GM19452 (cell line): Measurements from ENCODE around the gene ALDH1L1.

Experiments
- ATAC-seq: cut with Tn5 transposase; IDR thresholded peaks from one replicate; pipeline ENCODE4 v1.9.1; 2021; ENCODE audit not compliant: unreplicated experiment

The ALDH1L1 gene

DNA sequence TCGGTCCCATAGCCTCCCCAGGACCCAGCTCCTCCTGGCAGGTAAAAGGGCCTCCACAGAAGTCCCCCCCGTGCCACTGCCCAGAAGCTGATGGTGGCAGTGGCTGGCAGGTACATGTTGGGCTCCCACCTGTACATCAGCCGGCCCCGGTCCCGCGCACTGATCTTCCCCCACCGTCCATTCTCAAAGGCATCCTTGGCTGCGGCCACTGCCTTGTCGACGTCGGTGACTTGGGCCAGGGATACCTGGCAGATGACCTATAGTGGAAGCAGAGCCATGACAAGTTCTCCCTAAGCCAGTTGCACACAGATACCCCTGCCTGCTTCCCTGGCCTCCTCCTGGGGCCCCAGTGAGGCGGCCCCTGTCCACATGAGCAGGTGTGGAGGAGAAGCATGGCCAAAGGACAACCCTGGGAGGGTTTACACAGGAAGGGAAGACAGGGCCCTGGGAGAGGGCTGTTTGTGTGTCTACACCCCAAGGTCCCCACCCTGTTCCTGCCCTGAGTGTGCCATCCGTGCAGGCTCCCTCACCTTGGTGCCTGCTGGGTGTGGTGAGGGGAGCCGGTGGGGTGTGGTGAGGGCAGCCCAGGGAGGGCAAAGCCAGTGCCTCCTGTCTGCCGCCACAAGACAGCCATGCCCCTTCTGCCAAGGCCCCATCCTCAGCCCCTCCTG lies 44.8 kb downstream of the ALDH1L1 start:
- no peak for ATAC-seq

DNA sequence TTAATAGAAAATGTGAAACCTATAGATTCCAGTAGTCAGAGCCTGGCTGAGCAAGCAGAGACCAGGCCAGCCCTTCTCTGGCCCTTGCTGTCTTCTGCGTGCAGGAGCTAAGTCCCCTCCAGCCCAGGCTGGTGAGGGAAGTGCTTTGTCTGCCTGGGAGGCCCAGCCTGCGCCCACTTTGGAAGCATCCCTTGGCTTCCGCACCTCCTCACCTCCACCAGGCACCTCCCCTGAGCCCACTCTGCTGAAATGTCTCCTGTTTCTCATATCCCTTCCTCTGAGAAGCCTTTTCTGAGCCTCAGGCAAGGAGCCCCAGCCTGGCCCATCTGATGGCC lies 45.3 kb downstream of the ALDH1L1 start:
- ATAC-seq, result no peak

DNA sequence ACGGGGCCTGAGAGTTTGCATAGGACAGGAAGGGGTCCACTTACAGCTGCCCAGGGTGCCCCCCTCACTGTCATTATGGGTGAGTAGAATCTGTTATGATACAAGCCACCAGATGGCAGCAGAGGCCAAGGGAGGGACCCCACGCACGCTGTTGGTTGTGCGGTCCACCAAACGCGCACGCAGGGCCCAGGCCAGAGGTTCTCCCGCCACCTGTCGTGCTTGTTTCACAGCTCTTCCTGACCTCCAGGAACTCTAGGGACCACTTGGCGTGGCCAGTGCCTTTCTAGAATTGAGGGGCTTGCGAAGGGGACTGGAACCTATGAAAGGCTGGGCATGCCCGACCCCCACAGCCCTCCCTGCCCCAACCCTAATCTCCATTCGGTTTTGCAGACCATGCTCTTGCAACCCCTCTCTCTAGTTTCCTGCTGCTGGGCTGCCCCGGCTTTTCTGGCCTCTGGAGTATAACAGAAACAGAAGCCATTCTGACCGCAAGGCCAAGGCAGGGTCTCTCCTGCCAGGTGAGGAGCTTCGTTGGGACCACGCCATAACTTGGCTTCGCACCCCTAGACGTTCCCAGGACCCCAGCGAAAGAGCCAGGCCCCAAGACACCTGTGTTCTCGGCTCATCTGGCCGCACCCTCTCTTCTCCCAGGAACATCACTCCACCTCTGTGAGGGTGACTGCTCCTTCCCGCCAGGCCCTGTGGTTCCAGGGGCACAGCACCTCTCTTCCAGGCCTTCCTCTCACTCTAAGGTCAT lies 46.0 kb downstream of the ALDH1L1 start:
- ATAC-seq, result no peak

DNA sequence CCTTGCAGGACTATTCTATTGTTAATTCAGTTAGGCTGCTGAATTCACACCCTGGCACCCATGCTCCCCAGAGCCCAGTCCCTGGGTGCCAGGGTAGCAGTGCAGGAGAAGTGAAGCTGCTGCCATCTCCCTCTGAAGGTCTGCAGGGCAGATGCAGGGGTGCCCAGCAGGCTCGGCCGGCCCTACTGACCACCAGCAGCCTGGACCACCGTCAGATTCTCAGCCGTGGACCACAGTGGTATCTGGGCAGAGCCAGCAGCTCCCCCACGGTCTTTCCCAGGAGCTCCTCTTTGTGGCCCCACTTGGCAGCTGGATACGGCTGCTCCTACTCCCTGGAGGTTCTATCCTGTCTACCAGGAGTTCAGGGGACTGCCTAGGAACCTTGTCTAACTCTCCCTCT lies 46.8 kb downstream of the ALDH1L1 start:
- ATAC-seq, result no peak

DNA sequence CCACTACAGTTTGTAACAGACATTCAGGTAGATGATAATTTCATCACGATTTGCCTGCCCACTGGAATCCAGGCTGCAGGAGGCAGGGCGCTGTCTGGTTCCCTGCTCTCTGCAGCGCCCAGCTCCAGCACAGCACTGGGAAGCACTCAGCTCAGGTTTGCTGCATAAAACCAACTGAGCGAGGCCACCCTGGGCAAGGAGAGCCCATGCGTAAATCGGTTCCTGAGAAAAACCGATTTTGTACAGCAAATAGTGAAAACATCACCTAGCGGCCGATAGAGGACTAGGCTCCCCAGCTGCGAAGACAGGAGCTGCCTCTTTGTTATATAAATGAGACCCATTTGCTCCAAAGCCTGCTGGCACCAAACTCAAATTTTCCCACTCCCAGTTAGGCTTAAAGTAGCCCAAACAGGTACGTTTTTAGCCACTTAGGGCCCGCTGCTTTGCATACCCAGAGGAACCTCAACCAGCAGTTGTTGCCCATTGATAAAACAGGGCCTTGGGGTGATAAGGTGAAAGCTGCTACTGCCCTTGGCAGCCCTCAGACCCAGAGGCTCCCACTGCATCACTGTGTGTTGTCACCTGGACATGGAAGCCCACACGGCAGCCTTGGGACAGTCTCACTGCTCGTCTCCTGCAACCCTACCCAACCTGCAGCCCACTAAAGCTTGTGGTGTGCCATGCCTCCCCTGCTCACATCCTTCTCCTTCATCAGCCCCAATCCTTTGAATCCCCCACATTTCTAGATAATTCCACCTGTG lies 47.5 kb downstream of the ALDH1L1 start:
- no peak for ATAC-seq

DNA sequence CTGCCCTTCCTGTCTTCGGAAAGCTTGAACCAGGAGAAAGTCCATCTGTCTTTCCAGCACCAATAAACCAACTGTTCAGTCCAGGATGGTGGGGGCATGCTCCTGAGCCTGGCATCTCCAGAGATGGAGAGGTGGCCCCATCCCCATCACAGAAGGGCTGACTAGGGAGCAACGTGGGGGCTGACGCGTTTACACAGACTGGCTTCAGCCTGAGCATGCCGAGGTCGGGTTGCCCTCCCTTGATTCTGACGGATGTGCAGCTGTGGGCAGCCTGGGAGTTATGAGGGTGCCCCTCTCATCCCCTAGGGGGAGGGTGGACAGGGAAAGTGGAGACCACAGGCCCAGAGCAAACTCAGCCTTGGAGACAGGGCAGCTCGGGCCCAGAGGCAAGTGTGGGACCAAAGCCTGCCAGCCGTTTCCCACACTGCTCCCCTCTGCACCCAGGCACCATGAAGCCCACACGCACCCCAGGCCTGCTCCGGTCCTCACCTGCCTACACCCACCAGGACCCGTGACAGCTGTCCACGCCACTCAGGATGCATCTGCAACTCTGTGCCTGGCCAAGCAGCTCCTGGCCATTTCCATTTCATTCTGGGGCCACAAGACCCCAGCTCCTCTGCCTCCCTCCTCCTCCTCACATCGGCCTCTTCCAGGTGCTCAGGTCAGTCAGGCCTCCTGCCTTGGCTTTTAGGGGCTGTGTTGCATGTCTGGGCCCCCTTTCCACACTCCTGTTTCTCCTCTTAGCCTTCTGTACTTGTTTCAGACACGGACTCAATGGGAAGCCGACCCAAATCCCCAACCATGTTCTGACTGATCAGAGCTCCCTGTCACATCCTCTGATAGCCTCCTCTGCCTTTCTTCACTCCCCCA lies 48.3 kb downstream of the ALDH1L1 start:
- ATAC-seq, result no peak

DNA sequence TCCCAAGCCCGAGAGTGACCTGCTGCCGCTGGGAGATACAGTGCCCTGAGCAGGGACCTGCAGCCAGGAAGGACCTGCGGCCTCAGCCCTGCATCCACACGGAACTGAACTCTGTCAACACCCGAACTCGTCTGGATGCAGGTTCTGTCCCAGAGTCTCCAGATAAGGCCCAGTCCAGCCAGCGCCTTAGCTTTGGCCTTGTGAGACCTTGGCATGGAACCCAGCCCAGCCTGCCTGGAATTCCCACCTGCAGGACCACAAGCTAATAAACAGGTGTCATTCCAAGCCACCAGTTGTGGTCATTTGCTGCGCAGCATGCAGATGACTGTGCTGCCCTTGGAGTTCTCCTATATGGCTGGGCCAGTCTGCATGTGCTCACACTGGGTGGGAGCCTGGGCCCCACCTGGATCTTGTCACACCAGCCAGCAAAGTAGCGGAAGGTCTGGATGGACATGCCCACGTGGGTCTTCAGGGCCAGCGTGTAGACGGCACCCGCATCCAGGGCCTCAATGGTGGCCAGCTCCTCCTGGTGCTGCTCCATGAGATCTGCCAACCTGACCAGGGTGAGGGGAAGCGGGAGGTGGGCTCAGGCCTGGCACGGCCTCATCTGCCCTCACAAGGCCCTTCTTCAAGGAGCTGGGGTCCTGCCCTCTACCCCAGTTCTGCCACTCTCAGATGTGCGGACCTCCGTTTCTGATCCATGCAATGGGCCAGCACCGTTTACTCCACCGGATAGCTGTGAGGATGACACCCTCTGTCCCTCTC lies 49.2 kb downstream of the ALDH1L1 start:
- ATAC-seq, result no peak

DNA sequence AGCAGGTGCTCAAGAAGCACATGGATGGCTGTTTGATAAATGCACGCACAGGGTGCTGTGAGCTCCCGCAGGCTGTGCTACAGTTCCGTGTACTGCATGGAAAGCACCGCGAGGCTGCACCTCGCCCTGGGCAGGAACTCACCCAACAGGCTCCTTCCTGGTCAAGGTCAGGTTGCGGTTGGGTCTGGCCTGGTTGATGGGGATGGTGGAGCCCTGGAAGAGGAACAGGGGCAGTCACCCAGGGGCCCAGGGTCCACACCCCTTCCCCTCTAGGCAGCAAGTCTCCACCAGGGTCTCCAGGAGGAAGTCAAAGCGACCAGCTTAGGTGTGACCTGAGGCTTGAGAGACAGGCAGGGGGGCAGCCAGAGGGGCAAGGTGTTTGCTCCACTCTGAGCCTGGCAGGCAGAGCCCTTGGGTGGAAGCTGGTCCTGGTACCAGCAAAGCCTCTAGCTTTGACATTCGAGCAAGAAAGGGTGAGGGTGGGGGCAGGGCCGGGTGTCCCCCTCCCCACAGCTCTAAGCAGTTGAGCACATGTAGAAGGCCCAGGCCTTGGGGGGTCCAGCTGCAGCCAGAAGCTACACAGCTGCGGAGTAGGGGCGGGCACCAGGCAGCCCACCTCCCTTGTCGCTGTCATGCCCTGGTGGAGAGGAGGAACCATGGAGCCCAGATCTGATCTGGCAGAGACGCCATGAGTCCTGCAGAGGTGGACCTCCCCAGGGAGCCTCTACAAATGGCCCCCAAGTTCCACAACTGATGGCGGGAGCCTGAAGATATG lies 50.1 kb downstream of the ALDH1L1 start:
- no peak for ATAC-seq

DNA sequence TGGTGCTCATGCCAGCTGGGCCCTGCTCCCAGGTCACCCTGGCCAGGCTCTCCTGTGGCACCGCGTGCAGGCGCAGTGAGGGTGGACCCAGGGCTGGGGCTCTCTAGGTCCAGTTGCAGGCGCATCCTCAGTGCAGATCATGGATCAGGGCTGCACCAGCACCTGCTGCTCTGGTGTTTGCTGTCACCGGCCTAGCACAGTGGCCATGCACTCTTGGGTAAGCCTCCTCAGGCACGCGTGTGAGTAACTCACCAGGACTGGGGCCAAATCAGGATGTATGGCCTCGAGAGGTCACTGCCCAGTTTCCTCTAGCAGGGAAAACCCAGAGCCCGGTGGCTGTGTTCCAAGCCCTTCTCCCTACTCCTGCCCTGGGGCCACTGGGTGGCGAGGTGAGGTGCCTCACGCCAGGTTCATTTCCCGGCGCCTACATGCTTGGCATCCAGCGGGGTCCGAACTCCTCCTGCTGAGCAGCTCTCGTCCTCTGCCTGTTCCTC lies 50.9 kb downstream of the ALDH1L1 start:
- ATAC-seq, result no peak

DNA sequence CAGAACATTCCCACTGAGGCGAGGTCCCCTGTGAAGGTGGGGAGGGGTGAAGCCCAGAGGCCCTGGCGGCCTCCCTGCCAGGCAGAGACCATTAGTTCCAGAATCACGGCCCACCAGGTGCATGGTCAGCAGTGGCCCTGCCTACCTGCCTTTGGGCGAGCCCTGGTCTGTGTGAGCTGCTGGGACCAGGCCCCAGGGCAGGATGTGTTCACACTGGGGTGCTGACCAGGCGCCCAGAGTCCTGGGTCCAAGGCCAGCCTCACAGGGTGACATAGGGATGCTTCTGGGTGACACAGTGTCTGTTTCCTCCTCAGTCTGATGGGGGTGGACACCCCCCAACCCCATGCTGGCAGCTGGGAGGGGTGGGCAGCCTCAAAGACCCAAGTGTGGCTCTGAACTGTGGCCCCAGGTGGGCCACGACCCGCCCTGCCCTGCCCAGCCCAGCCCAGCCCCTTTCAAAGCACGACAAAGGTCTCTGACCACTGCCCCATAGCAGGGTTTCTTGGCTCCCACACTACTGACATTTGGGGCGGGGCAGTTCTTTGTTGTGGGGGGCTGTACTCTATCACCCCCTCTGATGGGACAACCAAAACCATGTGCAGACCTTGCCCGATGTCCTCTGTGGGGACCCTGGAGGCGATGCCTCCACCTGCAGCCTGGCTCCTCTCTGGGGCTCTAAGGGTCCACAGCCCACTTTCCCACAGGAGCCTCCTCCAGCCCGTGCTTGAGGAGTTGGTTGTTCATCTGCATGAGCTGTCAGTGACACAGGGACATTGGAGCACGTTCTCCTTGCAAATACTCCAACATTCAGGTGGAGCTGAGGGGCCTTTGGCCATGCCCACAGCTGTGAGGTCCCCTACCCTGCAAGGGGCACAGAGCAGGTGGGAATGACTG lies 51.6 kb downstream of the ALDH1L1 start:
- ATAC-seq, result no peak

DNA sequence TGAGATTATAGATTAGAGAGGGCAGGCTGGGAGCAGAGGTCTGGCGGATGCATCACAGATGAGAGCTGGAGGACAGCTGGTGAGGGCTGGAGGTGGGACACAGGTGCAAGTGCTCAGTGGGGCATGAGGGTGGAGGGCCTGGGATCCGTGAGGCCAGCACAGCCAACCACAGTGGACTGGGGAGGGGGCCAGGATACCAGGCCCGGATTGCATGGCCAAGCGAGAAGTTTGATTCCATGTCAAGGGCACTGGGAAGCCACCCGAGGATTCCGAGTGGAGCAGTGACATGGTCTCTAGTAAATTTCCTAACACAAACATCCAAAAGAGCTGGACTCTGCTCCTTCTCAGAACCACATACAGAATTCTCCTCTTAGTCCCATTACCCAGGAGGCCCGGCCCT lies 52.5 kb downstream of the ALDH1L1 start:
- ATAC-seq, result no peak

DNA sequence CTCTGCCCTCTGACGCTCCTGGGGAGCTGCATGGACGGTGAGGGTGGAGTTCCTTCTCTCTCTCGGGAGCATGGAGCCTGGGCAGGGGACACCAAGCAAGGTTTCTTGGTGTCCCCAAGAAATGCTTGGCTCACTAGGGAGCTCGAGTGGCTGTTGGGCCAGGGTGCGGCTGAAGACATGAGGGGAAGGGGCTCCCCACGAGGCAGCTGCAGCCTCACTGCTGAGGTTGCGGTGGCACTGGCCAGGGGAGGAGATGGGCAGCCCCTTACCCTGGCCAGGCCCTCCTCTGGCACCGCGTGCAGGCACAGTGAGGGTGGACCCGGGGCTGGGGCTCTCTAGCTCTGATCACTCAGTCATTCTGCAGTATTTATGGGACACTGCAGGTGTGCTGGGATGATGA lies 52.9 kb downstream of the ALDH1L1 start:
- ATAC-seq, result no peak

DNA sequence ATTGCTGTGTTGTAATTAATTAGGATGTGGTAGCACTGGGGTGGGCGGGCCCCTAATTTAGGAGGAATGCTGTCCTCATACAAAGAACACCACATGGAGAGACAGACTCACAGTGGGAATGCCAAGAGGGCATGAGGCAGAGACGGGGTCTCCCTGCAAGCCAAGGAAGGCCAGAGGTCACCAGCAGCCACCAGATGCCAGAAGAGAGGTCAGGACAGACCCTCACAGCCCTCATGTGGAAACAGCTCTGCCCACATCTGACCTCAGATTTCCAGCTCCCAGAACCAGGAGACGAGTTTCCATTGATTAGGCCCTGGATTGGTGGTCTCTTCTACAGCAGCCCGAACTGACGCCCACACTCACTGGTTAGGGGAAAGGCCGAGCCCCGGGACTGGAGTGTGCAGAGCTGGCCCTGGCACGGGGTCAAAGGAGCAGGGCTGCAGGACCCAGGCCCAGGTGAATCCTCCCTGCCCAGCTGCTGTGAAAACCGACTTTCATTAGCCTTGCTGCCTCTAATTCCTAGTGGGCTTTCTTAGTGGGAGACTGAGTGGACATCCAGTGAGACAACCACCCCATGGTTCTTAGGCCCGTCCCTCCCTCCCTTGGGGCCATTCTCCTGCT lies 53.5 kb downstream of the ALDH1L1 start:
- no peak for ATAC-seq

DNA sequence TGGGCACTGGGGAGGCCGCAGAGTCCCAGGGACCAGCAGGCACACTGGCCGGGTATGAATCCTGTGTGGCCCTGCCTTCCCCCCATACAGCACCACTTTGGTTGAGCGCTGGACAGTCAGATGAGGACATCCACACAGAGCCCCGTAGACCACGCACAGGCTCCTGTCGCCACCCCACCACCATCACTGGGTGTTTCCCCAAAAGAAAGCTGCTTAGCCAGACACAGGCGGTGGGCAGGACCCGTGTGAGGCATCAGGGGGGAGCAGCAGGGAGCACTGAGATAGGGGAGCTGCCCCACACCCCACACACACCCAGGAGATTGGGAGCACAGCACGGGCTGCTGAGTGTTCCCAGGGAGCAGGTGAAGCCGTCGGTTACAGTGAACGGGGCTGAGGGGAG lies 54.1 kb downstream of the ALDH1L1 start:
- no peak for ATAC-seq

DNA sequence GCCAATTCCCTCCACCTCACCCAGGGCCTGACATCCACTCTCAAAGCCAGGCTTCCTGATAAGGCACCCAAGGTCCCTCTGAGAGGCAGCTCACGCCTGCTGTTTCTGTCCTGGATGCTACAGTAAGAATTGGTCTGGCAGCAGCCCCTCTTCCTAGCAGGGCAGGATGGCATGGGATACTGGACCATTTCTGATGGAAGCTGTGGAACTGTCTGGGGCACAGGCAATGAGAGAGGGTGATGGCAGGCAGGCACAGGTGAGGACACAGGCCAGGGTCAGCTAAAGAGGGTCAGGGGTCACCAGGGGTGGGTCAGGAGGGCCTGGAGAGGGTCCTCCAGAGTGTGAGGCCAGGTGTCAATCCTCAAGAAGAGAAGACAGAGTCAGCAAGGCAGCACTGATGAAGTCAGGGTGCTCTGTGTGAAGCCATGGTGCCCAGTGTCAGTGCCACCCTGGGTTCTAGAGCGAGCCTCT lies 54.6 kb downstream of the ALDH1L1 start:
- ATAC-seq, result no peak

DNA sequence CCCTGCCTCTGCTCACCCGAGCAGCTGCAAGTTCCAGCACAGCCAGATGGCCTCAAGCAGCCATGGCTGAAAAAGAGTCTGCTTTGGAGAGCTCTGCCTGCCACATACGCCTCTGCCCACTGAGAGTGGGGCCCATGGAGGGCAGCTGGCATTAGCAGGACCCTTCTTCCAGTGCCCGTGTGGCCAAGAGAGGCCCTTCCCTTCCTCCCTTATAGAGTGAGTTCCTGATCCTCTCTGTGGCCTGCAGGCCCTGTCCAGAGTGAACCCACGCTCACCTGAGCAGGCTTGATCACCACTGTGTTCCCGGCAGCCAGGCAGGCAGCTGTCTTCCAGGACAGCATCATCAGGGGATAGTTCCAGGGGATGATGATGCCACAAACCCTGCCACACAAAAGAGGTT lies 55.0 kb downstream of the ALDH1L1 start:
- no peak for ATAC-seq

DNA sequence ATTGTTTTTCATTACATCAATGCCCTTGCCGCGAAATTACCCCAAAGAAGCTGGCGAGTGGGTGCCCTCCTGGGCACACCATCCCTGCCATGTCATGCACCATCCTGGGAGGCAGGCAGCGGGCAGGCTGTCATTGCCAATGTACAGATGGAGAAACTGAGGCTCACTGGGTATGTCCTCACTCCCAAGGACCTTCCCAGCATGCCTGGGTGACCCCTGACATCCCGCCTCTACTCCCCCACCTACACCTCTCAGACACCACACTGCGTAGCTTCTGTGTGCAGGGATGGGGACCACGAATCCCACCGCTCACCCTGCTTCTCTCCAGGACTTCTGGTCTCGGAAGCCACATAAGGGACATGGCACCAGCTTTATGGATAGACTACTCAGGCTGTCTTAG lies 55.5 kb downstream of the ALDH1L1 start:
- ATAC-seq, result no peak
